Endodermal cell (in vitro differentiated cells): ENCODE data around the gene IARS2. TPM values are rescaled to one million over a fixed set of nuclear protein-coding genes. Genes with fewer than 3 reads are reported as not detected.

Experiments
- DNase-seq: peaks from one replicate; pipeline ENCODE4 v3.0.0-alpha.2; 2017
- H3K27ac ChIP-seq: 2 replicates; pipeline ENCODE4 v1.5.1; 2013; ENCODE audit warnings: mild to moderate bottlenecking, low read depth, low read length, moderate library complexity
- H3K27me3 ChIP-seq: 2 replicates; pipeline ENCODE4 v1.6.1; 2013; ENCODE audit warnings: mild to moderate bottlenecking, low read length, moderate library complexity; ENCODE audit not compliant: insufficient read depth, control insufficient read depth, poor library complexity, severe bottlenecking
- H3K36me3 ChIP-seq: 2 replicates; pipeline ENCODE4 v1.7.0; 2013; ENCODE audit warnings: mild to moderate bottlenecking, low read length, moderate library complexity; ENCODE audit not compliant: control insufficient read depth, insufficient read depth
- H3K4me1 ChIP-seq: one replicate; pipeline ENCODE4 v1.7.0; 2013; ENCODE audit warnings: low read length; ENCODE audit not compliant: control insufficient read depth, insufficient read depth
- H3K4me3 ChIP-seq: 2 replicates; pipeline ENCODE4 v1.5.1; 2013; ENCODE audit warnings: mild to moderate bottlenecking, low read length, moderate library complexity
- H3K9ac ChIP-seq: 2 replicates; pipeline ENCODE4 v1.6.1; 2013; ENCODE audit warnings: mild to moderate bottlenecking, low read length, moderate library complexity; ENCODE audit not compliant: poor library complexity, severe bottlenecking; ENCODE audit errors: extremely low read depth
- H3K9me3 ChIP-seq: 2 replicates; pipeline ENCODE4 v1.6.1; 2013; ENCODE audit warnings: mild to moderate bottlenecking, low read length, moderate library complexity; ENCODE audit not compliant: control insufficient read depth
- H3K27ac Mint-ChIP-seq: 2 replicates; pipeline ENCODE4 v1.8.0; 2020; ENCODE audit warnings: mixed read lengths
- H3K27me3 Mint-ChIP-seq: 2 replicates; pipeline ENCODE4 v1.8.0; 2021; ENCODE audit warnings: mild to moderate bottlenecking, mixed read lengths; ENCODE audit not compliant: insufficient read depth
- H3K36me3 Mint-ChIP-seq: 2 replicates; pipeline ENCODE4 v1.8.0; 2020; ENCODE audit warnings: low read depth, mixed read lengths
- H3K4me1 Mint-ChIP-seq: 2 replicates; pipeline ENCODE4 v1.8.0; 2020; ENCODE audit warnings: mixed read lengths
- H3K4me3 Mint-ChIP-seq: 2 replicates; pipeline ENCODE4 v1.8.0; 2020; ENCODE audit warnings: mild to moderate bottlenecking, moderate library complexity, mixed read lengths
- H3K9me3 Mint-ChIP-seq: 2 replicates; pipeline ENCODE4 v1.8.0; 2020; ENCODE audit warnings: mild to moderate bottlenecking, mixed read lengths
- WGBS, 2 experiments: methylation state at CpG; one replicate each; pipeline versions ENCODE4 v1.1.5 to v1.1.7; 2013; ENCODE audit warnings: missing lambda C conversion rate in 2 of 2, mixed read lengths in 1 of 2; ENCODE audit not compliant: insufficient coverage in 1 of 2, insufficient read length in 1 of 2; 5-methylcytosine and 5-hydroxymethylcytosine counted together
- total RNA-seq, 2 donors: library from RNA; stranded (reverse); fragmentation: NEBNext Ultra II Directional in 1 of 2; extraction: Animal tissue kit (Norgen Biotek cat#: 25700) in 1 of 2; gene quantifications; 2 replicates in 1 of 2; 3 replicates in 1 of 2; pipeline ENCODE4 v1.2.1, GENCODE V29; 2021
- TF ChIP-seq, protein P1 (sequence below): fragments of 200-600 bp; sonication (generic); conservative IDR thresholded peaks from 2 replicates; pipeline ENCODE4 v1.5.0; 2021; ENCODE audit warnings: antibody characterized with exemption, mild to moderate bottlenecking

Gene IARS2
- total RNA-seq, 2 donors from 2014 or later = 78.2 to 89.4 TPM

- TF ChIP-seq, protein P1, sequence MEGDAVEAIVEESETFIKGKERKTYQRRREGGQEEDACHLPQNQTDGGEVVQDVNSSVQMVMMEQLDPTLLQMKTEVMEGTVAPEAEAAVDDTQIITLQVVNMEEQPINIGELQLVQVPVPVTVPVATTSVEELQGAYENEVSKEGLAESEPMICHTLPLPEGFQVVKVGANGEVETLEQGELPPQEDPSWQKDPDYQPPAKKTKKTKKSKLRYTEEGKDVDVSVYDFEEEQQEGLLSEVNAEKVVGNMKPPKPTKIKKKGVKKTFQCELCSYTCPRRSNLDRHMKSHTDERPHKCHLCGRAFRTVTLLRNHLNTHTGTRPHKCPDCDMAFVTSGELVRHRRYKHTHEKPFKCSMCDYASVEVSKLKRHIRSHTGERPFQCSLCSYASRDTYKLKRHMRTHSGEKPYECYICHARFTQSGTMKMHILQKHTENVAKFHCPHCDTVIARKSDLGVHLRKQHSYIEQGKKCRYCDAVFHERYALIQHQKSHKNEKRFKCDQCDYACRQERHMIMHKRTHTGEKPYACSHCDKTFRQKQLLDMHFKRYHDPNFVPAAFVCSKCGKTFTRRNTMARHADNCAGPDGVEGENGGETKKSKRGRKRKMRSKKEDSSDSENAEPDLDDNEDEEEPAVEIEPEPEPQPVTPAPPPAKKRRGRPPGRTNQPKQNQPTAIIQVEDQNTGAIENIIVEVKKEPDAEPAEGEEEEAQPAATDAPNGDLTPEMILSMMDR = peak; percentile 75
- H3K27ac ChIP-seq = no peak overlapping the region
- Mint-ChIP-seq H3K27ac (no peak overlapping the region), H3K9me3 (no peaks in the 10 kb centered on the region), H3K27me3 (no peaks in the 10 kb centered on the region), H3K4me3 (no peak overlapping the region), H3K4me1 (no peaks in the 10 kb centered on the region), H3K36me3 (peaks cover 63% of the 10 kb centered on the region)
- no peak for DNase-seq
- H3K9me3 ChIP-seq = no peaks in the 10 kb centered on the region
- 79 to 89% methylated on average over 5 of the region's 5 CpGs for WGBS, 2 experiments
- H3K4me3 ChIP-seq = no peak overlapping the region
- H3K27me3 ChIP-seq = no peaks in the 10 kb centered on the region
- no peaks in the 10 kb centered on the region for H3K4me1 ChIP-seq
- peaks cover 66% of the 10 kb centered on the region for H3K36me3 ChIP-seq
- no peak overlapping the region for H3K9ac ChIP-seq
Measured at GRCh38 chr1:220113136-220113695, 19.3 kb downstream of the IARS2 start.

GRCh38 chr1:220119043-220119512, 25.1 kb downstream of the IARS2 start:
- H3K9me3 ChIP-seq = no peaks in the 10 kb centered on the region
- no peaks in the 10 kb centered on the region for H3K9me3 Mint-ChIP-seq
- peaks cover 52% of the 10 kb centered on the region for H3K36me3 ChIP-seq
- H3K4me1 ChIP-seq = no peaks in the 10 kb centered on the region
- H3K27ac ChIP-seq = no peak overlapping the region
- H3K9ac ChIP-seq = no peak overlapping the region
- H3K27me3 Mint-ChIP-seq = no peaks in the 10 kb centered on the region
- H3K27ac Mint-ChIP-seq = no peak overlapping the region
- H3K4me3 Mint-ChIP-seq = no peak overlapping the region
- H3K36me3 Mint-ChIP-seq = peaks cover 32% of the 10 kb centered on the region
- peaks cover 4% of the 10 kb centered on the region for H3K4me1 Mint-ChIP-seq
- no peak overlapping the region for H3K4me3 ChIP-seq
- no peaks in the 10 kb centered on the region for H3K27me3 ChIP-seq
- TF ChIP-seq, protein P1 = no peak
- no peak for DNase-seq
- WGBS, 2 experiments = 96 to 97% methylated on average over 5 to 6 of the region's 6 CpGs

- no peak overlapping the region for H3K4me3 ChIP-seq
- H3K9me3 ChIP-seq = no peaks in the 10 kb centered on the region
- Mint-ChIP-seq H3K4me1 (peaks cover 8% of the 10 kb centered on the region), H3K9me3 (no peaks in the 10 kb centered on the region), H3K4me3 (no peak overlapping the region), H3K27ac (no peak overlapping the region), H3K36me3 (peaks cover 18% of the 10 kb centered on the region), H3K27me3 (no peaks in the 10 kb centered on the region)
- TF ChIP-seq, protein P1 = no peak
- H3K27me3 ChIP-seq = no peaks in the 10 kb centered on the region
- peaks cover 38% of the 10 kb centered on the region for H3K36me3 ChIP-seq
- no peak for DNase-seq
- H3K9ac ChIP-seq = no peak overlapping the region
- no peak overlapping the region for H3K27ac ChIP-seq
- WGBS, 2 experiments = 94 to 97% methylated on average over 6 to 8 of the region's 8 CpGs
- H3K4me1 ChIP-seq = no peaks in the 10 kb centered on the region
Measured at GRCh38 chr1:220121791-220122530, 28.0 kb downstream of the IARS2 start.
